ENCODE measurements around the gene BTK.

DNA sequence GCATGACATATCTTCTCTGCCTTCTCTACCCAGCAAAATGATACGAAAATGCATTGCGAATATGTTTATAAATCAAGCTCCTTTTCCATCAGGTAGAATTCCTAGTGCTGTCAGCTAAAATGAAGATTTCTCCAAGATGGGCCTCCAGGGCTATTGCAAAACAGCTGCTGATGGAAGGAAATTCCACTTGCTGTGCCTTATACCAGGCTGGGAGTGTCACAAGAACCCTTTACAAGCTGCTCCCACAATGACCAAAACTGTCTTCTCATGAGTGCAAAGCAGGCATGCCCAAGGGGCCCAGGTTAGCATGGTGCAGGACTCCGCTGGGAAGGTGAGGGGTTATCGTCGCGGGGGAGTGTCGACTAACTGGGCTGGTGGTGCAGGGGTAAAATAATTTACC is 30.7 kb upstream of the BTK start:
- TF ChIP-seq, protein P1, sequence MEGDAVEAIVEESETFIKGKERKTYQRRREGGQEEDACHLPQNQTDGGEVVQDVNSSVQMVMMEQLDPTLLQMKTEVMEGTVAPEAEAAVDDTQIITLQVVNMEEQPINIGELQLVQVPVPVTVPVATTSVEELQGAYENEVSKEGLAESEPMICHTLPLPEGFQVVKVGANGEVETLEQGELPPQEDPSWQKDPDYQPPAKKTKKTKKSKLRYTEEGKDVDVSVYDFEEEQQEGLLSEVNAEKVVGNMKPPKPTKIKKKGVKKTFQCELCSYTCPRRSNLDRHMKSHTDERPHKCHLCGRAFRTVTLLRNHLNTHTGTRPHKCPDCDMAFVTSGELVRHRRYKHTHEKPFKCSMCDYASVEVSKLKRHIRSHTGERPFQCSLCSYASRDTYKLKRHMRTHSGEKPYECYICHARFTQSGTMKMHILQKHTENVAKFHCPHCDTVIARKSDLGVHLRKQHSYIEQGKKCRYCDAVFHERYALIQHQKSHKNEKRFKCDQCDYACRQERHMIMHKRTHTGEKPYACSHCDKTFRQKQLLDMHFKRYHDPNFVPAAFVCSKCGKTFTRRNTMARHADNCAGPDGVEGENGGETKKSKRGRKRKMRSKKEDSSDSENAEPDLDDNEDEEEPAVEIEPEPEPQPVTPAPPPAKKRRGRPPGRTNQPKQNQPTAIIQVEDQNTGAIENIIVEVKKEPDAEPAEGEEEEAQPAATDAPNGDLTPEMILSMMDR (IDR thresholded peaks at IDR 0.05), result no peak
- TF ChIP-seq ZFX (IDR thresholded peaks at IDR 0.05; ENCODE audit: borderline replicate concordance), result no peak
